GM21825 (cell line): ENCODE results near the gene NR3C1.

Source experiments
- ATAC-seq: cut with Tn5 transposase; IDR thresholded peaks from one replicate; pipeline ENCODE4 v1.9.1; 2021; ENCODE audit warnings: mild to moderate bottlenecking, moderate library complexity; ENCODE audit not compliant: unreplicated experiment

Gene NR3C1

GRCh38 chr5:143372187-143372829, 31.2 kb downstream of the NR3C1 start:
- ATAC-seq: no peak

GRCh38 chr5:143370440-143370839, 33.0 kb downstream of the NR3C1 start:
- ATAC-seq: no peak

- no peak for ATAC-seq
Observed at GRCh38 chr5:143364061-143364460, 39.4 kb downstream of the NR3C1 start.

- no peak for ATAC-seq
Observed at GRCh38 chr5:143362664-143363227, 40.7 kb downstream of the NR3C1 start.

- no peak for ATAC-seq
Observed at GRCh38 chr5:143361438-143361837, 42.0 kb downstream of the NR3C1 start.

- ATAC-seq: no peak
Observed at GRCh38 chr5:143360755-143361154, 42.7 kb downstream of the NR3C1 start.

GRCh38 chr5:143359869-143360268, 43.6 kb downstream of the NR3C1 start:
- no peak for ATAC-seq

- no peak for ATAC-seq
Observed at GRCh38 chr5:143356855-143357583, 46.5 kb downstream of the NR3C1 start.

- ATAC-seq: no peak
Observed at GRCh38 chr5:143355710-143356109, 47.8 kb downstream of the NR3C1 start.

GRCh38 chr5:143354025-143354424, 49.5 kb downstream of the NR3C1 start:
- no peak for ATAC-seq

GRCh38 chr5:143352691-143353090, 50.8 kb downstream of the NR3C1 start:
- ATAC-seq: no peak

- ATAC-seq: no peak
Observed at GRCh38 chr5:143350751-143351602, 52.5 kb downstream of the NR3C1 start.

- no peak for ATAC-seq
Observed at GRCh38 chr5:143350341-143350740, 53.1 kb downstream of the NR3C1 start.

- no peak for ATAC-seq
Observed at GRCh38 chr5:143349177-143349576, 54.3 kb downstream of the NR3C1 start.

GRCh38 chr5:143347698-143348344, 55.7 kb downstream of the NR3C1 start:
- ATAC-seq: no peak

- no peak for ATAC-seq
Observed at GRCh38 chr5:143347046-143347445, 56.4 kb downstream of the NR3C1 start.

GRCh38 chr5:143345671-143346440, 57.6 kb downstream of the NR3C1 start:
- no peak for ATAC-seq

GRCh38 chr5:143343042-143343441, 60.4 kb downstream of the NR3C1 start:
- no peak for ATAC-seq

- no peak for ATAC-seq
Observed at GRCh38 chr5:143342607-143343006, 60.9 kb downstream of the NR3C1 start.
